Globus pallidus (tissue), 1 donor: ENCODE data around the gene OR8K3.

Experiments
- DNase-seq: peaks from one replicate; pipeline ENCODE4 v3.0.0-alpha.2; 2015; ENCODE audit warnings: low spot score

OR8K3 gene

GRCh38 chr11:56314844-56315243 lies at the start of gene OR8K3:
Gene OR8K3 (plus strand): TSS chr11:56315144. CDS start chr11:56318307, 3,163 bp downstream.
- no peak for DNase-seq

DNA sequence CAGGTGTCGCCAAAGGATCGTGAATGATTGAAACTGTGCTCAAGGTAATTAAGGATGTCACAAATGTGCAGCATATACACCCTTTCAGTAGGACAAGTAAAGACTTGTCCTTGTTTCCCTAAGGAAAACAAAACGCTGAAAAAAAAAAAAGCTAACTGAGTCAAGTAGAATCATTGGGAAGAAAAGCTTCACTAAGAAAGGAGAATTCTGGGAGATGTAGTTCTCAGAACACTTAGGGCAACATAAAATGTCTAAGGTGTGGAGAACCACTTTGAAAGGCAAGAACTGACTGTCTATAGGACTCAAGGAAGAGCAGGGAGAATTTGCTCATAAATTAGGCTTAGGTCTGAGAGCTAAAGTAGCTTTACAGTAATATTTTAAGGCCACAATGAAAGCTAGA lies 43.9 kb upstream of the OR8K3 start:
- DNase-seq = no peak

- no peak for DNase-seq
Observed at GRCh38 chr11:56273854-56274253, 41.1 kb upstream of the OR8K3 start, which contains the start of gene OR5T1. Gene OR5T1 (plus strand): TSS chr11:56274154. CDS start chr11:56275639, 1,485 bp downstream.

GRCh38 chr11:56292154-56292553 lies 22.8 kb upstream of the OR8K3 start, which contains the start of gene OR8H1:
Gene OR8H1 (minus strand): TSS chr11:56292254. CDS start chr11:56291062, 1,192 bp downstream.
- no peak for DNase-seq

GRCh38 chr11:56296898-56297297 lies 18.0 kb upstream of the OR8K3 start:
- no peak for DNase-seq

DNA sequence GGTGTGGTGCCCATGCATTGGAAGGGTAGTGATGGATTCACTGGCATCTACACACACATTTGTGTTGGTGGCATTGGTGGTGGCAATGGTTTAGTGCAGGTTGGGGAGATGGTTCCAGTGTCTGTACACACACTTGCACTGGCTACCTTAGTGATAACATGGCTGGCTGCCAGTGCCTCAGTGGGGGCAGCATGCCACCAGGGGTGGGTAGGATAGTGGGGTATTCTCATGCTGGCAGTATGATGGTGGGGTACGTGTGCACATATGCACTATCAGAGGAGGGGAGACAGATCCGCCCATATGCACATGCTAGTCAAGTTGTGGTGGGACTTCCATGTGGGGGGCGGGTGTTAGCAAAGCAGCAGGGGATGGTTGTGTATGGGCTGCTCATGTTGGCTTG lies 7.1 kb upstream of the OR8K3 start:
- DNase-seq = no peak

DNA sequence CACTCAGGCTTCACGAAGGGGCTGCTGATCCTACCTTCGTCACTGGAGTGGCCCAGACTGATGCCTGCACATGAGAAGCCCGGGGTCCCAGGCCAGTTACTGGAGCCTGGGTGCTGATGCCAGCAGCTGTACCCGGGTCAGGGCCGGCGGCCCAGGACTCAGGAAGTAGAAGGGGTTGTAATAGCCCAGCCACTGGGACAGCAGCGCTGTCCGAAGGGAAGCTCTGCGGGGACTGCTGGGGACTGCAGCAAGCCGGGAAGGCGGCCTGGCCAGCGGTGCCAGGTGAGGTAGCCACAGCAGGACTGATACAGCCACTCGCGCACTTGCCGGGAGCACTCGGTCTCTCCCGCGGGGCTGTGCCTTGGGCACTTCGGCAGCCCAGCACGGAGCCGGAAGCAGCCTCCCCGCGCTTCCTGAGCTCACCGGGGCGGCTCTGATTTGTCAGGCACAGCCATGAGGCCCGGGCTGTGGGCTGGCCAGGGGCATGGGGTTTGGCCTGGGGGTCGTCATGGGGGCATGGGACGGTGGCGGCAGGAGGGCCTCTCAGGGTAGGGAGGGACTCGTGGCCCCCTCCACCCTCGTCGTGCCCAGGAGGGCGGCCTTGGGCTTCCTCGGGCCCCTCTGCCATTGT lies 17.0 kb downstream of the OR8K3 start:
- DNase-seq = no peak

GRCh38 chr11:56333156-56333555 lies 18.2 kb downstream of the OR8K3 start:
- DNase-seq = peak; percentile 8

GRCh38 chr11:56340289-56340688 lies 25.3 kb downstream of the OR8K3 start:
- DNase-seq = no peak

DNA sequence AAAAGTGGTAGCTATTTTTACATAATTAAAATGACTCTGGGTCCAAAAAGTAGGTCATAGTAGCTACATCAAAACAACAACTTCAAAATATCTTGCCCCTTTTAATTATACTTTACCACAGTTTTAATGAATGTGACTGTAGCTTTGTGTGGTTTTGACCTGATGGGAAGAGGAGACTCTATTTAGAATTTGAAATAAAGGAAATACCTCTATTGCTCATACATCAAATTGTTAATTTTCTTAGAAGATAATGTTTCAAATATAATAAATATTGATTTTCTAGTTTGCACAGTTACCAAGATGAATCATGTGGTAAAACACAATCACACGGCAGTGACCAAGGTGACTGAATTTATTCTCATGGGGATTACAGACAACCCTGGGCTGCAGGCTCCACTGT lies 30.8 kb downstream of the OR8K3 start, which contains the start of gene OR8K1:
Gene OR8K1 (plus strand): TSS at position 301 of the 400 bp plus-strand sequence. CDS start 0 bp downstream, at position 301.
- no peak for DNase-seq

DNA sequence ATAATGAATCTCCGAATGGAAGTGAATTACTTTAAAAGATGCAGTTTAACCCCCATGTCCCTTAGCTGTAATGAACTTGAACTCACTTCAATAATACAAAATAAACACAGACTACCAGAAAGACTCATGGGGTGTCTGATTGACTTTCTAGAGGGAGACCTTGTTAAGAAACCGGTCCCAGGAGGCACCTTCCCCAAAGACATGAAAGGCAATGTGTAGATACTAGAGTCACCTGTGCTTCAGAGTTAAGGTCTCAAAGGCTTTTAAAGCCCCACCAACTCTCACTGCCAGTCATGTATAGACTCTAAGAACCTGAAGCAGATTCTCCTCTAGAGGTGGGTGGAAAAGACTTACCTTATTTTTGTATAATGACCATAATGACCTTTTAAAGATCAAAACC lies 39.0 kb downstream of the OR8K3 start, which contains the start of gene OR8J1:
Gene OR8J1 (plus strand): TSS at position 301 of the 400 bp plus-strand sequence. CDS start 5,956 bp downstream, outside the sequence.
- no peak for DNase-seq
